ENCODE results near the gene FHOD3. TPM values are rescaled to one million over a fixed set of nuclear protein-coding genes. Genes with fewer than 3 reads are reported as not detected.

The FHOD3 gene
- total RNA-seq, 4 donors from 2014 or later = 3.5 to 40.0 (median 14.5) TPM

GRCh38 chr18:36302676-36303075, 5.2 kb downstream of the FHOD3 start:
- 77% methylated on average over 2 of the region's 2 CpGs; no CpG with 5 or more reads in 1 of the 2 donors for WGBS, 2 donors (ENCODE audit: low coverage in 1 of 2)
- no peak for DNase-seq
- no peaks in the 10 kb centered on the region for H3K9me3 ChIP-seq
- intact Hi-C loops (cut with DNase I; ENCODE audit: low total_unique reads) = no loop called here
- H3K27me3 ChIP-seq = peaks cover 32% of the 10 kb centered on the region
- in situ Hi-C loops (cut with MboI; ENCODE audit: low pct_ligation_motif_present in 1 of 4, low pct_unique_long_range_greater_than_20kb in 1 of 4, low sequenced_read_pairs in 3 of 4) = no loop called here
- no peak overlapping the region for H3K4me3 ChIP-seq
- no peaks in the 10 kb centered on the region for H3K36me3 ChIP-seq
- peaks cover 8 to 11% (median 9%) of the 10 kb centered on the region in 4 donors for H3K4me1 ChIP-seq
- no peak for TF ChIP-seq POLR2A (IDR thresholded peaks at IDR 0.05)
- TF ChIP-seq EP300 (IDR thresholded peaks at IDR 0.05; ENCODE audit: low read depth) = no peak
- TF ChIP-seq POLR2AphosphoS5 (IDR thresholded peaks at IDR 0.05) = no peak
- no peak for TF ChIP-seq CTCF (IDR thresholded peaks at IDR 0.05)
- no peak overlapping the region for H3K27ac ChIP-seq

GRCh38 chr18:36303211-36303844, 5.8 kb downstream of the FHOD3 start:
- Histone ChIP-seq H3K36me3 (no peaks in the 10 kb centered on the region), H3K4me3 (no peak overlapping the region), H3K9me3 (no peaks in the 10 kb centered on the region), H3K27ac (no peak overlapping the region), H3K4me1 (peaks cover 2 to 5% (median 3%) of the 10 kb centered on the region in 4 donors), H3K27me3 (peaks cover 26% of the 10 kb centered on the region)
- in situ Hi-C loops (cut with MboI; ENCODE audit: low pct_ligation_motif_present in 1 of 4, low pct_unique_long_range_greater_than_20kb in 1 of 4, low sequenced_read_pairs in 3 of 4) = no loop called here
- TF ChIP-seq POLR2A (IDR thresholded peaks at IDR 0.05) = no peak
- TF ChIP-seq CTCF (IDR thresholded peaks at IDR 0.05) = no peak
- no peak for TF ChIP-seq EP300 (IDR thresholded peaks at IDR 0.05; ENCODE audit: low read depth)
- no peak for TF ChIP-seq POLR2AphosphoS5 (IDR thresholded peaks at IDR 0.05)
- 75 to 82% methylated on average over 2 to 6 of the region's 6 CpGs for WGBS, 2 donors (ENCODE audit: low coverage in 1 of 2)
- DNase-seq = no peak
- intact Hi-C loops (cut with DNase I; ENCODE audit: low total_unique reads) = no loop called here

GRCh38 chr18:36304723-36305122, 7.2 kb downstream of the FHOD3 start:
- in situ Hi-C loops (cut with MboI; ENCODE audit: low pct_ligation_motif_present in 1 of 4, low pct_unique_long_range_greater_than_20kb in 1 of 4, low sequenced_read_pairs in 3 of 4) = no loop called here

GRCh38 chr18:36305375-36305774, 7.9 kb downstream of the FHOD3 start:
- Histone ChIP-seq H3K36me3 (no peaks in the 10 kb centered on the region), H3K4me3 (no peak overlapping the region), H3K4me1 (no peaks in the 10 kb centered on the region), H3K9me3 (no peaks in the 10 kb centered on the region), H3K27ac (no peak overlapping the region), H3K27me3 (peaks cover 5% of the 10 kb centered on the region)
- DNase-seq = no peak
- intact Hi-C loops (cut with DNase I; ENCODE audit: low total_unique reads) (no loop called here), in situ Hi-C loops (cut with MboI; ENCODE audit: low pct_ligation_motif_present in 1 of 4, low pct_unique_long_range_greater_than_20kb in 1 of 4, low sequenced_read_pairs in 3 of 4) (no loop called here)
- TF ChIP-seq CTCF (IDR thresholded peaks at IDR 0.05) (no peak), POLR2AphosphoS5 (IDR thresholded peaks at IDR 0.05) (no peak), POLR2A (IDR thresholded peaks at IDR 0.05) (no peak), EP300 (IDR thresholded peaks at IDR 0.05; ENCODE audit: low read depth) (no peak)
- 50 to 64% methylated on average over 1 to 2 of the region's 2 CpGs for WGBS, 2 donors (ENCODE audit: low coverage in 1 of 2)

More at GRCh38 chr18:36304723-36305122, 7.2 kb downstream of the FHOD3 start:
- DNase-seq = no peak
- Histone ChIP-seq H3K27ac (no peak overlapping the region), H3K9me3 (no peaks in the 10 kb centered on the region), H3K27me3 (peaks cover 12% of the 10 kb centered on the region), H3K4me1 (no peaks in the 10 kb centered on the region), H3K4me3 (no peak overlapping the region), H3K36me3 (no peaks in the 10 kb centered on the region)
- no peak for TF ChIP-seq CTCF (IDR thresholded peaks at IDR 0.05)
- TF ChIP-seq POLR2A (IDR thresholded peaks at IDR 0.05) = no peak
- no peak for TF ChIP-seq POLR2AphosphoS5 (IDR thresholded peaks at IDR 0.05)
- TF ChIP-seq EP300 (IDR thresholded peaks at IDR 0.05; ENCODE audit: low read depth) = no peak
- WGBS, 2 donors (ENCODE audit: low coverage in 1 of 2) = 80% methylated on average over 1 to 3 of the region's 3 CpGs
- intact Hi-C loops (cut with DNase I; ENCODE audit: low total_unique reads) = no loop called here
